Calu3 (cell line): Measurements from ENCODE around the gene ACTA2. TPM values are rescaled to one million over a fixed set of nuclear protein-coding genes. Genes with fewer than 3 reads are reported as not detected.

ENCODE experiments used
- BruUV-seq: library from RNA; stranded (reverse); fragments of 400-500 nt; replicated peaks from 2 replicates; lab custom pipeline; 2021; lab: Mats Ljungman, UMichigan
- CTCF ChIA-PET: fragments of 300-600 bp; sonication (Branson Sonifier 250); formaldehyde crosslinking; loops from one replicate; lab custom pipeline; 2022; ENCODE audit warnings: antibody characterized with exemption; lab: Charles Lee
- DNase-seq: peaks from one replicate; pipeline ENCODE4 v3.0.0; 2022
- H3K27ac Mint-ChIP-seq: one replicate; pipeline ENCODE4 v1.8.0; 2022; ENCODE audit warnings: mixed read lengths; ENCODE audit not compliant: unreplicated experiment
- H3K27me3 Mint-ChIP-seq: one replicate; pipeline ENCODE4 v1.8.0; 2022; ENCODE audit warnings: mixed read lengths; ENCODE audit not compliant: unreplicated experiment
- H3K36me3 Mint-ChIP-seq: one replicate; pipeline ENCODE4 v1.8.0; 2022; ENCODE audit warnings: mild to moderate bottlenecking, moderate library complexity, mixed read lengths; ENCODE audit not compliant: insufficient read depth, unreplicated experiment
- H3K4me1 Mint-ChIP-seq: one replicate; pipeline ENCODE4 v1.8.0; 2022; ENCODE audit warnings: mild to moderate bottlenecking, low read depth, mixed read lengths; ENCODE audit not compliant: unreplicated experiment
- H3K4me3 Mint-ChIP-seq: one replicate; pipeline ENCODE4 v1.8.0; 2022; ENCODE audit warnings: mild to moderate bottlenecking, low read depth, moderate library complexity, mixed read lengths; ENCODE audit not compliant: unreplicated experiment
- H3K9me3 Mint-ChIP-seq: one replicate; pipeline ENCODE4 v1.8.0; 2022; ENCODE audit warnings: low read depth, mixed read lengths; ENCODE audit not compliant: unreplicated experiment
- CTCF ChIP-seq: fragments of 200-600 bp; IDR thresholded peaks from one replicate; pipeline ENCODE4 v1.8.0; 2022; ENCODE audit warnings: antibody characterized with exemption; ENCODE audit not compliant: unreplicated experiment
- intact Hi-C: fragments of 100-400 bp; cut with micrococcal nuclease; formaldehyde crosslinking; loops from one replicate; pipeline ENCODE4 v1.10.0; 2022; ENCODE audit not compliant: unreplicated experiment
- total RNA-seq: library from RNA; stranded (reverse); gene quantifications from 2 replicates; pipeline ENCODE4 v1.2.3, GENCODE V29; 2022

Gene ACTA2
- total RNA-seq, 1 experiment from 2014 or later, result 1.0 TPM

GRCh38 chr10:88915781-88916180 lies 36.8 kb downstream of the ACTA2 start:
- Mint-ChIP-seq H3K4me1 (no peaks in the 10 kb centered on the region), H3K36me3 (no peaks in the 10 kb centered on the region), H3K4me3 (no peak overlapping the region), H3K27me3 (no peaks in the 10 kb centered on the region), H3K27ac (no peak overlapping the region), H3K9me3 (no peaks in the 10 kb centered on the region)
- no TSS peak for BruUV-seq
- DNase-seq, result no peak
- intact Hi-C loops, result no loop called here
- CTCF ChIA-PET, result no interaction called here
- TF ChIP-seq CTCF, result no peak

GRCh38 chr10:88913788-88914187 lies 38.8 kb downstream of the ACTA2 start:
- H3K4me1 Mint-ChIP-seq, result no peaks in the 10 kb centered on the region
- H3K36me3 Mint-ChIP-seq, result no peaks in the 10 kb centered on the region
- no peak for TF ChIP-seq CTCF
- intact Hi-C loops, result no loop called here
- CTCF ChIA-PET, result no interaction called here
- no peak overlapping the region for H3K4me3 Mint-ChIP-seq
- no TSS peak for BruUV-seq
- no peak for DNase-seq
- H3K27me3 Mint-ChIP-seq, result no peaks in the 10 kb centered on the region
- H3K27ac Mint-ChIP-seq, result no peak overlapping the region
- no peaks in the 10 kb centered on the region for H3K9me3 Mint-ChIP-seq

- no peak for TF ChIP-seq CTCF
- H3K4me3 Mint-ChIP-seq, result no peak overlapping the region
- H3K9me3 Mint-ChIP-seq, result no peaks in the 10 kb centered on the region
- no peaks in the 10 kb centered on the region for H3K4me1 Mint-ChIP-seq
- CTCF ChIA-PET, result no interaction called here
- H3K36me3 Mint-ChIP-seq, result no peaks in the 10 kb centered on the region
- no peaks in the 10 kb centered on the region for H3K27me3 Mint-ChIP-seq
- DNase-seq, result no peak
- no TSS peak for BruUV-seq
- intact Hi-C loops, result no loop called here
- no peak overlapping the region for H3K27ac Mint-ChIP-seq
Observed at GRCh38 chr10:88913127-88913526, 39.4 kb downstream of the ACTA2 start.

GRCh38 chr10:88911851-88912250 lies 40.7 kb downstream of the ACTA2 start:
- CTCF ChIA-PET, result no interaction called here
- Mint-ChIP-seq H3K9me3 (no peaks in the 10 kb centered on the region), H3K4me3 (no peak overlapping the region), H3K27ac (no peak overlapping the region), H3K27me3 (no peaks in the 10 kb centered on the region), H3K36me3 (no peaks in the 10 kb centered on the region), H3K4me1 (no peaks in the 10 kb centered on the region)
- DNase-seq, result no peak
- no TSS peak for BruUV-seq
- TF ChIP-seq CTCF, result no peak
- intact Hi-C loops, result no loop called here

GRCh38 chr10:88911116-88911515 lies 41.5 kb downstream of the ACTA2 start:
- no TSS peak for BruUV-seq
- H3K36me3 Mint-ChIP-seq, result no peaks in the 10 kb centered on the region
- no peaks in the 10 kb centered on the region for H3K9me3 Mint-ChIP-seq
- no peak overlapping the region for H3K27ac Mint-ChIP-seq
- no peaks in the 10 kb centered on the region for H3K4me1 Mint-ChIP-seq
- CTCF ChIA-PET, result no interaction called here
- TF ChIP-seq CTCF, result no peak
- intact Hi-C loops, result no loop called here
- DNase-seq, result no peak
- no peaks in the 10 kb centered on the region for H3K27me3 Mint-ChIP-seq
- H3K4me3 Mint-ChIP-seq, result no peak overlapping the region
